ENCODE data around the gene DCLRE1A. TPM values are rescaled to one million over a fixed set of nuclear protein-coding genes. Genes with fewer than 3 reads are reported as not detected.

The DCLRE1A gene
- total RNA-seq, 4 donors from 2014 or later, result 4.2 to 9.8 (median 6.2) TPM

DNA sequence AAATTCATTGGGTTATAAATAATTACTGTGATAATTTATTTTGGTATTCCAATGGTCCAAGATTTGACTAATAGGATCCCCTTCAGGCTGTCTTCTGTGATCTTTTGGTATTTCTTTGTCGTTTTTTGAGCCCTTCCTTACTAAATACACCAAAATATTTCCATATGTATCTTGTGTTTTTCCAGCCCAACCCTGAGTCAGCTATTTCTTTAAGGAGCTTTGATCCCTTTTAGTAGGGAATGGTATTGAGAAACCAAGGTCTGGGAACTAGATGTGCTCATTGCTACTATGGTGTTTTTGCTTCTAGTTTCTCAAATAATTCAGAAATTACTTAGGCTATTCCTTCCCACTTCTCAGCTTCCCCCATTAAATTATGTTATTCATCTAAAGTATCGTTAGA lies 15.9 kb upstream of the DCLRE1A start:
- ATAC-seq, result no peak
- Histone ChIP-seq H3K27ac (no peak overlapping the region), H3K27me3 (no peaks in the 10 kb centered on the region), H3K4me3 (no peak overlapping the region), H3K4me1 (peaks cover 0 to 18% (median 4%) of the 10 kb centered on the region in 3 donors), H3K9me3 (peaks cover 0 to 17% (median 0%) of the 10 kb centered on the region in 3 donors), H3K36me3 (peaks cover 0 to 3% of the 10 kb centered on the region in 2 donors)
- TF ChIP-seq POLR2AphosphoS5 (IDR thresholded peaks at IDR 0.05) (no peak), CTCF (IDR thresholded peaks at IDR 0.05) (no peak), EP300 (IDR thresholded peaks at IDR 0.05) (no peak), POLR2A (IDR thresholded peaks at IDR 0.05) (no peak)
- 83 to 97% methylated on average over 2 of the region's 2 CpGs for WGBS, 2 donors (ENCODE audit: low coverage in 1 of 2)

DNA sequence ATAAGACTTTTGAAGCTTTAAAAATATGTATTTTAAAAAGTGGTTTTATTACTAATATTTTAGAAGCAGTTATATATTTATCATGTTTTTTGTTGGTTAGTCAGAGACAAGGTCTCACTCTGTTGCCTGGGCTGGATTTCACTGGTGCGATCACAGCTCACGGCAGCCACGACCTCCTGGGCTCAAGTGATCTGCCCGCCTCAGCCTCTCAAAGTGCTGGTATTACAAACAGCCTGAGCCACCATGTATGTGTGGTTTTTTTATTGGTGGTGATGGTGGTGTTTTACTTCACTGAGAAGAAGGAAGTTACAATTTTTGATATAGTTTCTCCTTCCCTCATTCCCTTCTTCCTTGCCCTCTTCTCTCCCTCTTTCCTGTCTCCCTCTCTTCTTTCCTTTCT lies 14.0 kb upstream of the DCLRE1A start:
- Histone ChIP-seq H3K27me3 (no peaks in the 10 kb centered on the region), H3K4me1 (peaks cover 0 to 18% (median 4%) of the 10 kb centered on the region in 3 donors), H3K9me3 (peaks cover 0 to 11% (median 0%) of the 10 kb centered on the region in 3 donors), H3K27ac (no peak overlapping the region), H3K36me3 (peaks cover 0 to 10% of the 10 kb centered on the region in 2 donors), H3K4me3 (no peak overlapping the region)
- TF ChIP-seq POLR2AphosphoS5 (IDR thresholded peaks at IDR 0.05) (no peak), CTCF (IDR thresholded peaks at IDR 0.05) (no peak), EP300 (IDR thresholded peaks at IDR 0.05) (no peak), POLR2A (IDR thresholded peaks at IDR 0.05) (no peak)
- ATAC-seq, result no peak
- WGBS, 2 donors (ENCODE audit: low coverage in 1 of 2), result 100% methylated on average over 4 of the region's 4 CpGs; no CpG with 5 or more reads in 1 of the 2 donors

GRCh38 chr10:113866551-113867394 lies 12.9 kb upstream of the DCLRE1A start:
- Histone ChIP-seq H3K36me3 (peaks cover 0 to 12% of the 10 kb centered on the region in 2 donors), H3K27me3 (no peaks in the 10 kb centered on the region), H3K4me3 (no peak overlapping the region), H3K27ac (no peak overlapping the region), H3K4me1 (peaks cover 0 to 18% (median 4%) of the 10 kb centered on the region in 3 donors), H3K9me3 (no peaks in the 10 kb centered on the region)
- TF ChIP-seq EP300 (IDR thresholded peaks at IDR 0.05) (no peak), POLR2A (IDR thresholded peaks at IDR 0.05) (no peak), CTCF (IDR thresholded peaks at IDR 0.05) (no peak), POLR2AphosphoS5 (IDR thresholded peaks at IDR 0.05) (no peak)
- ATAC-seq, result no peak
- WGBS, 2 donors (ENCODE audit: low coverage in 1 of 2), result 92 to 93% methylated on average over 5 of the region's 5 CpGs

DNA sequence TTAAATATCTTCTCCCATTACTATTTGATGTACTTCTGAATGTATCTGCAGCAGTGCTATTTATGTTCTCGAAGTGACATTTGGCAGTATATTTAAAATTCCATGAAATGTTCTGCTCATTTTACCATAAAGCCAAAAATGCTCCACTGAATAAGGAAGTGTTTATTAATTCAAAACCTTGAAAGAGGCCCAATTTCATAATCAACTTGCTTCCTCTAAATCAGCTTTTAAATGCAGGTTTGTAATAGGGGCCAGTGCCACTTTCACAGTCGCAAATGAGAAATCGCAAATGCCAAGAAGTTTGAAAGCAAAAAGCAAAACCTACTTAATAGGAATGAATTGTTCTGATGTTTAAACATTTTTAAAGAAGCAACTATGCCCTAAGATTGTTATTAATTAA lies 12.0 kb upstream of the DCLRE1A start:
- peaks cover 0 to 20% of the 10 kb centered on the region in 2 donors for H3K36me3 ChIP-seq
- ATAC-seq, result no peak
- peaks cover 0 to 18% (median 4%) of the 10 kb centered on the region in 3 donors for H3K4me1 ChIP-seq
- no peak overlapping the region for H3K27ac ChIP-seq
- WGBS, 2 donors (ENCODE audit: low coverage in 1 of 2), result 44 to 46% methylated on average over 3 of the region's 3 CpGs
- no peaks in the 10 kb centered on the region for H3K9me3 ChIP-seq
- no peak overlapping the region for H3K4me3 ChIP-seq
- TF ChIP-seq EP300 (IDR thresholded peaks at IDR 0.05) (no peak), POLR2AphosphoS5 (IDR thresholded peaks at IDR 0.05) (no peak)
- no peaks in the 10 kb centered on the region for H3K27me3 ChIP-seq

DNA sequence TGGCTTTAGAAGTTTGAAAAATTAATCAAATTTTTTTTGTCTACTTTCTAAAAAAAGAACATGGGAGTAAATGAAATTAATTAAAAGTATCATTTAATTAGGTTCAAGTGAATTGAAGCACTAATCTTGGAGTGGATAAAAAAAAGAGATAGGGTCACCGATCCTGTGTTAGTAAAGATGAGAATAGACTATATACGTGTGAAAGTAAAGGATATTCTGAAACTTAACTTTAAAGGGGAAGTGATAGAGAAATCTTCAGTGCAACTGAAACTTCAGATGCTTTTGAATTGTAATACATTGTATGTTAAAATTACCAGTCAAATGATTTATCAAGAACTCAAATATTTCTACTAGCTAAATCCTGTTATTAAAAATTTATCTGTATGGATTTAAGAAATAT lies 5.4 kb upstream of the DCLRE1A start:
- no peak overlapping the region for H3K27ac ChIP-seq
- H3K27me3 ChIP-seq, result no peaks in the 10 kb centered on the region
- no peaks in the 10 kb centered on the region for H3K9me3 ChIP-seq
- no peak for ATAC-seq
- WGBS, 2 donors (ENCODE audit: low coverage in 1 of 2), result 85 to 90% methylated on average over 2 of the region's 2 CpGs
- H3K4me1 ChIP-seq, result peaks cover 13 to 39% (median 14%) of the 10 kb centered on the region in 3 donors
- H3K36me3 ChIP-seq, result peaks cover 5 to 37% of the 10 kb centered on the region in 2 donors
- TF ChIP-seq CTCF (IDR thresholded peaks at IDR 0.05), result no peak
- TF ChIP-seq EP300 (IDR thresholded peaks at IDR 0.05), result no peak
- TF ChIP-seq POLR2AphosphoS5 (IDR thresholded peaks at IDR 0.05), result no peak
- H3K4me3 ChIP-seq, result no peak overlapping the region

Measured in gastroesophageal sphincter (tissue), 4 donors.